Measurements from ENCODE around the gene STARD3.

DNA sequence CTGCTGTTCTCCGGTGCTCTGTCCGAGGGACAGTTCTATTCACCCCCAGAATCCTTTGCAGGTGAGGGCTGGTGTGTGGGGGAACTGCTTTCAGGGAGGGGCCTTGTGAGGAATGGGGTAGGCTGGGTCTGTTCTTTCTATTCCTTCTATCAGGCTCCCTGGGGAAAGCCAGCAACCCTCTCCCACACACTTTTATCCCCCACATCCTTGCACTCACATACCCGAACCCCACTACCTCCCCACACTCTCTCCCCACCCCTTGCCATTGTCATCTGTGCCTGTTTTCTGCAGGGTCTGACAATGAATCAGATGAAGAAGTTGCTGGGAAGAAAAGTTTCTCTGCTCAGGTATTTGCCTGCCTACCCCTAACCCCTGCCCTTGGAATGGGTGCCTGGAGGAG, 21.8 kb downstream of the STARD3 start:
- TF ChIP-seq, protein P1, sequence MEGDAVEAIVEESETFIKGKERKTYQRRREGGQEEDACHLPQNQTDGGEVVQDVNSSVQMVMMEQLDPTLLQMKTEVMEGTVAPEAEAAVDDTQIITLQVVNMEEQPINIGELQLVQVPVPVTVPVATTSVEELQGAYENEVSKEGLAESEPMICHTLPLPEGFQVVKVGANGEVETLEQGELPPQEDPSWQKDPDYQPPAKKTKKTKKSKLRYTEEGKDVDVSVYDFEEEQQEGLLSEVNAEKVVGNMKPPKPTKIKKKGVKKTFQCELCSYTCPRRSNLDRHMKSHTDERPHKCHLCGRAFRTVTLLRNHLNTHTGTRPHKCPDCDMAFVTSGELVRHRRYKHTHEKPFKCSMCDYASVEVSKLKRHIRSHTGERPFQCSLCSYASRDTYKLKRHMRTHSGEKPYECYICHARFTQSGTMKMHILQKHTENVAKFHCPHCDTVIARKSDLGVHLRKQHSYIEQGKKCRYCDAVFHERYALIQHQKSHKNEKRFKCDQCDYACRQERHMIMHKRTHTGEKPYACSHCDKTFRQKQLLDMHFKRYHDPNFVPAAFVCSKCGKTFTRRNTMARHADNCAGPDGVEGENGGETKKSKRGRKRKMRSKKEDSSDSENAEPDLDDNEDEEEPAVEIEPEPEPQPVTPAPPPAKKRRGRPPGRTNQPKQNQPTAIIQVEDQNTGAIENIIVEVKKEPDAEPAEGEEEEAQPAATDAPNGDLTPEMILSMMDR (IDR thresholded peaks at IDR 0.05), result no peak
- TF ChIP-seq POLR2A (IDR thresholded peaks at IDR 0.05), result no peak
- TF ChIP-seq EP300 (IDR thresholded peaks at IDR 0.05), result no peak

Data from ovary (tissue), 3 donors.